ENCODE data around the gene CTRB2. TPM values are rescaled to one million over a fixed set of nuclear protein-coding genes. Genes with fewer than 3 reads are reported as not detected.

The CTRB2 gene
- total and polyA plus RNA-seq, 2 of the 8 experiments (the other 6 are each of a cell fraction or from before 2014, with no cell fraction given): not detected

- TF ChIP-seq CHD7 (IDR thresholded peaks at IDR 0.05; ENCODE audit: insufficient replicate concordance, low read length) (no peak), USF2 (IDR thresholded peaks at IDR 0.05; ENCODE audit: low read length) (no peak)
These were observed 1.4 kb upstream of the CTRB2 start (continued) for GRCh38 chr16:75208242-75208825.
